NCI-H2227 (cell line): ENCODE results near the gene SNCA.
A peak's percentile ranks its signal among the peaks of the same experiment; 100 is the strongest.

Source experiments
- DNase-seq: peaks from one replicate; lab custom pipeline; 2025; ENCODE audit not compliant: unreplicated experiment; lab: John Stamatoyannopoulos, UW

Gene SNCA

DNA sequence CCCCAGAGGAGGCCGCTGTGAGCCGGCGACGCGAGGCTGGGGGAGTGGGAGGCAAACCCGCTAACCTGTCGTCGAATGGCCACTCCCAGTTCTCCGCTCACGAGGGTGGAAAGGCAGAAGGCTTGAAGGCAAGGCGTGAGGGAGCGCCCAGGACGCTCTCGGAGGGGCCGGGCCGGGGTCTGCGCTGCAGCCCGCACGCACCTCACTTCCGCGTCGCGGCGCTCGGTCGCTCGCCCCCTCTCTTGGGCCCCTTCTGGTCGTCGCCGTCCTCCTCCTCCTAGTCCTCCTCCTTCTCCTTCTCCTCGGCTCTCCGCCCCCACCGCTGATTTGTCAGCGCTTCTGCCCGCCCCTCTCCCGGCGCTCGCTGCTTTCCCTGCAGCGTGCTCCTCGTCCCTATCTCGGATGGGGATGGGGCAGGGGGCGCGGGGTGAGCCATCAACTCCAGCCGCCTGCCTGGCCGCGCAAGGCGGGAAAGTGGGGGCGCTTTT is at the start of gene SNCA:
Gene SNCA, minus strand, starts transcription at position 265 of the 488 bp plus-strand sequence. CDS start 1,494 bp downstream, outside the sequence.
- peak; percentile 90 for DNase-seq

GRCh38 chr4:89879215-89879614 is 42.3 kb upstream of the SNCA start:
- peak; percentile 47 for DNase-seq

GRCh38 chr4:89878611-89879010 is 41.6 kb upstream of the SNCA start:
- DNase-seq = no peak

DNA sequence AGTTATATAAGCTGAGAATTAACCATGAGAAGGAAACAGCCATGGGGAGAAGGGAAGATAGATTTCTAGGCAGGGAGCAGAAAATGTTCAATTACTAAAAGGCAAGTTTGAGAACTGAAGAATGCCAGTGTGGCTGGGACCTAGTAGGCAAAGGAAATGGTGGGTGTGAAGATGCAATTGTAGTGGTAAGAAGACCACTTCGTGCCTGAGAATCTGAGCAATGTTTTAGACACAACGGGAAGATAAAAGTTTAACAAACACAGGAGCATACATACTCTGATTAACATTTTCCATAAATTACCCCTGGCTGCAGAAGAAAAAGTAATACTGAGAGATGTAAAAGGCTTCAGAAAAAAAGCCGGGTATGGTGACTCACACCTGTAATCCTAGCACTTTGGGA is 39.6 kb upstream of the SNCA start:
- DNase-seq = no peak

- no peak for DNase-seq
Measured at GRCh38 chr4:89871211-89871610, 34.2 kb upstream of the SNCA start.

DNA sequence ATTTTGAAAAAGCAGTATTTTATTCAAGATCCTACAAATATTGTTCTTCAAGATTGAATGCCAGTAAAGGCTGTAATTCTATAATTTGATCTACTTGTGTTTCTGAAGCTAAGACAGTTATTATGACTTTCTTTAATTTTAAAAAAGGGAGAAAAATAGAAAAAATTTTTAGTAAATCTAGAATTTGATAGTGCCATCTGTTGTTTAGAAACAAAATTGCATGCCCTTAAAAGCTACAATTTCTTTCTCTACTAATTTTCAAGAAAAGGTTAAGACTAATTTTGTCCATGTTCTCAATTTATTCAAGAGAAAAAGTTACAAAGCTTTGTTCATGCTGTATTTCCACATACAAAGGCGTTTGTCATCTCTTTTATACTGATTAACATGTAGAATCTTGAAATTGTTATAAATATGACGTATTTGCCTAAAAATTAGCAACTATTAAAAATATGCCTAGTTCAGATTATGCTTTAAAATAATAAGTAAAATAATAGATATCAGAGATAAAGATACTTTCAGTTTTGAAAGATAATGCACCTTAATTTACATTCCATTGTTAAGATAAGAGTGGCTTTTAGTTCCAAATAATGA is 32.1 kb upstream of the SNCA start:
- DNase-seq = no peak

- DNase-seq = no peak
Measured at GRCh38 chr4:89868276-89868675, 31.3 kb upstream of the SNCA start.

- no peak for DNase-seq
Measured at GRCh38 chr4:89863533-89863932, 26.6 kb upstream of the SNCA start.

GRCh38 chr4:89860971-89861370 is 24.0 kb upstream of the SNCA start:
- no peak for DNase-seq

- DNase-seq = no peak
Measured at GRCh38 chr4:89855236-89855635, 18.3 kb upstream of the SNCA start.

- no peak for DNase-seq
Measured at GRCh38 chr4:89847571-89848325, 10.8 kb upstream of the SNCA start.

GRCh38 chr4:89839558-89839957 is 2.6 kb upstream of the SNCA start:
- DNase-seq = no peak

DNA sequence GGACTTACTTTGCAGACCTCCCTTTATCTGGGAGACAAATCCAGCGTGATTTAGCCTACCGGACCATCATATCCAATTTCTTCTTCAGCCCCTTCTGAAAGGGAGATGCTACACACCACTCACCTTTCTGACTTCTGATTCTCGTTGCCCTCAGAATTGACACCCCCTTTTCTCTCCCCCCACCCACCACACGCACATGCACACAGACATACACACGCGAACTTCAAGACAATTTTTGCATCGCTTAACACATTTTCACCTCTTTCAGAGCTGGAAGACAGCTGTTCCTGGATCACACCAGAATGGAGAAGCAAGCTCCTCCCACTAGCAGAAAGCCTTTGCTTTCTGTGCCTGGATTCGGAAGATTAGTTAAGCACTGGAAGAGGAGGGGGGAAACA is 1.0 kb upstream of the SNCA start:
- peak; percentile 48 for DNase-seq

DNA sequence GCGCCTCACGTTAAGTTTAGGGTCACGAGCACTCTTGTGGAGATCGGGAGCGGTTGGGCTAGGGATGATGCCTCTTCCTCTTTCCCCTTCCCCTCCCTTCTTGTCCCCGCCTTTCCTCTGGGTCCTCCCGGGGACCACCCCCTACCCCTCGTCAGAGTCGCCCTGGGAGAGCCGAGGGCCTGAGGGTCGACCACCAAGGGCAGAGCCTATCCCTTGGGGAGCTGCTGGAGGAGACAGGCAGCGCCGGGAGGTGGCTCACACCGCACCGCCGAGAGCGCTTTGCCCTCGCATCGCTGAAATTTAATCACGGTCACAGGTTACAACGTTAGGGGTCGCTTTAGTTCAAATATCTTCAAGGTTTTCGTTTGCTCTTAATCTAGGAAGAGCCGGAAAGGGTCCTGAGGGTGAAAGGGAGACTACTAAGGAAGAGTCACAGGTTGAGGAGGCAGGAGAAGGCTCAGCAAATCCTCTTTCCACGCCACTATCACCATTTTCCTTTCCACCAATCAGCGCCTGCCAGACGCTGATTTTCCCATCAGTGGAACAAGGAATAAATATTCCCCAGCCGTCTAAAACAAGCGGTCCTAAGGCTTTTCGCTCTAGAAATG is 528 bp upstream of the SNCA start:
- peak; percentile 71 for DNase-seq

GRCh38 chr4:89836031-89836745 is 773 bp downstream of the SNCA start:
- DNase-seq = peak; percentile 41

DNA sequence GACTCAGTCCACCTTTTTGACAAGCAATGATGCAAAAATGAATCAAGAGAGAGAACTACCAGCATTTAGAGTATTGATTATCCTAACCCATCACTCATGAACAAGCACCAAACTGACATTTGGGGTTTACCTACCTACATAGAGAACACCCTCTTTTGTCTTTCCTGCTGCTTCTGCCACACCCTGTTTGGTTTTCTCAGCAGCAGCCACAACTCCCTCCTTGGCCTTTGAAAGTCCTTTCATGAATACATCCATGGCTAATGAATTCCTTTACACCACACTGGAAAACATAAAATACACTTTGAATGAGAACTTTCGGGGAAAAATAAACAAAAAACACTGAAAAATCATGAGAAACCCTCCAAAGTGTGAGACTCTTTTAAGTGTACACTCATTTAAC is 1.5 kb downstream of the SNCA start:
- DNase-seq = no peak

- no peak for DNase-seq
Measured at GRCh38 chr4:89834486-89835209, 2.3 kb downstream of the SNCA start.

GRCh38 chr4:89829470-89830138 is 7.4 kb downstream of the SNCA start:
- DNase-seq = no peak

GRCh38 chr4:89823416-89823815 is 13.5 kb downstream of the SNCA start:
- no peak for DNase-seq

GRCh38 chr4:89821612-89822011 is 15.3 kb downstream of the SNCA start:
- no peak for DNase-seq
